ENCODE data around the gene IFNL4. TPM values are rescaled to one million over a fixed set of nuclear protein-coding genes. Genes with fewer than 3 reads are reported as not detected.
"Not testable (repeated sequence)": the region's sequence is repeated elsewhere in the genome, so short reads cannot be mapped to it uniquely, and the experiment has no call there.

The IFNL4 gene
- polyA plus RNA-seq, 4 donors = 0.03 TPM; not detected in 3

GRCh38 chr19:39223703-39224279, 24.9 kb downstream of the IFNL4 start:
- Histone ChIP-seq H3K4me1 (ENCODE audit: control insufficient read depth in 3 of 3, insufficient read depth in 2 of 3, low read depth in 1 of 3, low read length in 2 of 3) (no peaks in the 10 kb centered on the region), H3K27ac (ENCODE audit: low read depth in 1 of 3, low read length in 2 of 3) (no peak overlapping the region), H3K9me3 (ENCODE audit: control insufficient read depth in 2 of 2, insufficient read depth in 1 of 2, low read depth in 1 of 2, low read length in 1 of 2) (no peaks in the 10 kb centered on the region), H3K4me3 (ENCODE audit: low read depth in 1 of 3, low read length in 3 of 3) (no peak overlapping the region), H3K27me3 (ENCODE audit: control insufficient read depth in 3 of 3, insufficient read depth in 3 of 3, low read length in 3 of 3) (peaks cover 0 to 16% (median 5%) of the 10 kb centered on the region in 3 donors), H3K36me3 (ENCODE audit: control insufficient read depth in 3 of 3, insufficient read depth in 2 of 3, low read depth in 1 of 3, low read length in 3 of 3) (no peaks in the 10 kb centered on the region)
- no peak for FAIRE-seq
- peak in 1 of 2 donors; percentile 40 for DNase-seq
- WGBS, 3 donors = 15 to 23% (median 18%) methylated on average over 4 of the region's 4 CpGs

- WGBS, 3 donors = 46 to 66% (median 50%) methylated on average over 10 of the region's 10 CpGs
- H3K36me3 ChIP-seq (ENCODE audit: control insufficient read depth in 3 of 3, insufficient read depth in 2 of 3, low read depth in 1 of 3, low read length in 3 of 3); DNase-seq; H3K27ac ChIP-seq (ENCODE audit: low read depth in 1 of 3, low read length in 2 of 3); H3K4me3 ChIP-seq (ENCODE audit: low read depth in 1 of 3, low read length in 3 of 3); H3K4me1 ChIP-seq (ENCODE audit: control insufficient read depth in 3 of 3, insufficient read depth in 2 of 3, low read depth in 1 of 3, low read length in 2 of 3); H3K27me3 ChIP-seq (ENCODE audit: control insufficient read depth in 3 of 3, insufficient read depth in 3 of 3, low read length in 3 of 3); FAIRE-seq: not testable (repeated sequence)
- peaks cover 0 to 18% of the 10 kb centered on the region in 2 donors for H3K9me3 ChIP-seq (ENCODE audit: control insufficient read depth in 2 of 2, insufficient read depth in 1 of 2, low read depth in 1 of 2, low read length in 1 of 2)
These were observed 29.5 kb downstream of the IFNL4 start for GRCh38 chr19:39219108-39219507.

- H3K27ac ChIP-seq (ENCODE audit: low read depth in 1 of 3, low read length in 2 of 3) = no peak overlapping the region
- peaks cover 0 to 6% (median 5%) of the 10 kb centered on the region in 3 donors for H3K27me3 ChIP-seq (ENCODE audit: control insufficient read depth in 3 of 3, insufficient read depth in 3 of 3, low read length in 3 of 3)
- DNase-seq (no peak), FAIRE-seq (no peak)
- H3K4me3 ChIP-seq (ENCODE audit: low read depth in 1 of 3, low read length in 3 of 3) = no peak overlapping the region
- H3K4me1 ChIP-seq (ENCODE audit: control insufficient read depth in 3 of 3, insufficient read depth in 2 of 3, low read depth in 1 of 3, low read length in 2 of 3) = no peaks in the 10 kb centered on the region
- no peaks in the 10 kb centered on the region for H3K36me3 ChIP-seq (ENCODE audit: control insufficient read depth in 3 of 3, insufficient read depth in 2 of 3, low read depth in 1 of 3, low read length in 3 of 3)
- 71 to 85% (median 83%) methylated on average over 15 of the region's 15 CpGs for WGBS, 3 donors
- peaks cover 0 to 18% of the 10 kb centered on the region in 2 donors for H3K9me3 ChIP-seq (ENCODE audit: control insufficient read depth in 2 of 2, insufficient read depth in 1 of 2, low read depth in 1 of 2, low read length in 1 of 2)
These were observed 30.2 kb downstream of the IFNL4 start for GRCh38 chr19:39218230-39219007.

GRCh38 chr19:39217094-39217493, 31.6 kb downstream of the IFNL4 start:
- FAIRE-seq (no peak), DNase-seq (no peak)
- H3K4me1 ChIP-seq (ENCODE audit: control insufficient read depth in 3 of 3, insufficient read depth in 2 of 3, low read depth in 1 of 3, low read length in 2 of 3) = no peaks in the 10 kb centered on the region
- peaks cover 0 to 6% (median 5%) of the 10 kb centered on the region in 3 donors for H3K27me3 ChIP-seq (ENCODE audit: control insufficient read depth in 3 of 3, insufficient read depth in 3 of 3, low read length in 3 of 3)
- peaks cover 0 to 18% of the 10 kb centered on the region in 2 donors for H3K9me3 ChIP-seq (ENCODE audit: control insufficient read depth in 2 of 2, insufficient read depth in 1 of 2, low read depth in 1 of 2, low read length in 1 of 2)
- 65 to 81% (median 68%) methylated on average over 5 of the region's 5 CpGs for WGBS, 3 donors
- H3K36me3 ChIP-seq (ENCODE audit: control insufficient read depth in 3 of 3, insufficient read depth in 2 of 3, low read depth in 1 of 3, low read length in 3 of 3) = no peaks in the 10 kb centered on the region
- H3K27ac ChIP-seq (ENCODE audit: low read depth in 1 of 3, low read length in 2 of 3) = no peak overlapping the region
- no peak overlapping the region for H3K4me3 ChIP-seq (ENCODE audit: low read depth in 1 of 3, low read length in 3 of 3)

- FAIRE-seq; H3K4me3 ChIP-seq (ENCODE audit: low read depth in 1 of 3, low read length in 3 of 3); H3K4me1 ChIP-seq (ENCODE audit: control insufficient read depth in 3 of 3, insufficient read depth in 2 of 3, low read depth in 1 of 3, low read length in 2 of 3); H3K27ac ChIP-seq (ENCODE audit: low read depth in 1 of 3, low read length in 2 of 3); DNase-seq; H3K27me3 ChIP-seq (ENCODE audit: control insufficient read depth in 3 of 3, insufficient read depth in 3 of 3, low read length in 3 of 3); H3K36me3 ChIP-seq (ENCODE audit: control insufficient read depth in 3 of 3, insufficient read depth in 2 of 3, low read depth in 1 of 3, low read length in 3 of 3): not testable (repeated sequence)
- WGBS, 3 donors = 82 to 93% (median 88%) methylated on average over 3 of the region's 3 CpGs
- peaks cover 0 to 18% of the 10 kb centered on the region in 2 donors for H3K9me3 ChIP-seq (ENCODE audit: control insufficient read depth in 2 of 2, insufficient read depth in 1 of 2, low read depth in 1 of 2, low read length in 1 of 2)
These were observed 33.3 kb downstream of the IFNL4 start for GRCh38 chr19:39215323-39215722.

GRCh38 chr19:39212375-39212742, 36.3 kb downstream of the IFNL4 start:
- 19 to 30% (median 23%) methylated on average over 8 of the region's 8 CpGs for WGBS, 3 donors
- FAIRE-seq (no peak), DNase-seq (peak; percentile 27 to 40)
- peaks cover 0 to 17% of the 10 kb centered on the region in 2 donors for H3K9me3 ChIP-seq (ENCODE audit: control insufficient read depth in 2 of 2, insufficient read depth in 1 of 2, low read depth in 1 of 2, low read length in 1 of 2)
- H3K36me3 ChIP-seq (ENCODE audit: control insufficient read depth in 3 of 3, insufficient read depth in 2 of 3, low read depth in 1 of 3, low read length in 3 of 3) = no peaks in the 10 kb centered on the region
- no peak overlapping the region for H3K27ac ChIP-seq (ENCODE audit: low read depth in 1 of 3, low read length in 2 of 3)
- H3K4me3 ChIP-seq (ENCODE audit: low read depth in 1 of 3, low read length in 3 of 3) = no peak overlapping the region
- H3K27me3 ChIP-seq (ENCODE audit: control insufficient read depth in 3 of 3, insufficient read depth in 3 of 3, low read length in 3 of 3) = peaks cover 0 to 7% (median 0%) of the 10 kb centered on the region in 3 donors
- H3K4me1 ChIP-seq (ENCODE audit: control insufficient read depth in 3 of 3, insufficient read depth in 2 of 3, low read depth in 1 of 3, low read length in 2 of 3) = no peaks in the 10 kb centered on the region

- H3K27me3 ChIP-seq (ENCODE audit: control insufficient read depth in 3 of 3, insufficient read depth in 3 of 3, low read length in 3 of 3) = peaks cover 0 to 7% (median 0%) of the 10 kb centered on the region in 3 donors
- no peaks in the 10 kb centered on the region for H3K36me3 ChIP-seq (ENCODE audit: control insufficient read depth in 3 of 3, insufficient read depth in 2 of 3, low read depth in 1 of 3, low read length in 3 of 3)
- no peak overlapping the region for H3K4me3 ChIP-seq (ENCODE audit: low read depth in 1 of 3, low read length in 3 of 3)
- DNase-seq = no peak
- WGBS, 3 donors = 56 to 67% (median 58%) methylated on average over 13 of the region's 13 CpGs
- peaks cover 0 to 14% of the 10 kb centered on the region in 2 donors for H3K9me3 ChIP-seq (ENCODE audit: control insufficient read depth in 2 of 2, insufficient read depth in 1 of 2, low read depth in 1 of 2, low read length in 1 of 2)
- no peak overlapping the region for H3K27ac ChIP-seq (ENCODE audit: low read depth in 1 of 3, low read length in 2 of 3)
- no peaks in the 10 kb centered on the region for H3K4me1 ChIP-seq (ENCODE audit: control insufficient read depth in 3 of 3, insufficient read depth in 2 of 3, low read depth in 1 of 3, low read length in 2 of 3)
- no peak for FAIRE-seq
These were observed 36.8 kb downstream of the IFNL4 start for GRCh38 chr19:39211731-39212374.

- Histone ChIP-seq H3K4me1 (ENCODE audit: control insufficient read depth in 3 of 3, insufficient read depth in 2 of 3, low read depth in 1 of 3, low read length in 2 of 3) (peaks cover 0 to 6% (median 0%) of the 10 kb centered on the region in 3 donors), H3K27me3 (ENCODE audit: control insufficient read depth in 3 of 3, insufficient read depth in 3 of 3, low read length in 3 of 3) (peaks cover 0 to 12% (median 4%) of the 10 kb centered on the region in 3 donors), H3K36me3 (ENCODE audit: control insufficient read depth in 3 of 3, insufficient read depth in 2 of 3, low read depth in 1 of 3, low read length in 3 of 3) (no peaks in the 10 kb centered on the region), H3K27ac (ENCODE audit: low read depth in 1 of 3, low read length in 2 of 3) (no peak overlapping the region), H3K4me3 (ENCODE audit: low read depth in 1 of 3, low read length in 3 of 3) (no peak overlapping the region), H3K9me3 (ENCODE audit: control insufficient read depth in 2 of 2, insufficient read depth in 1 of 2, low read depth in 1 of 2, low read length in 1 of 2) (no peaks in the 10 kb centered on the region)
- DNase-seq = no peak
- 73 to 77% (median 76%) methylated on average over 7 of the region's 7 CpGs for WGBS, 3 donors
- FAIRE-seq = no peak
These were observed 39.5 kb downstream of the IFNL4 start for GRCh38 chr19:39209196-39209595.
